Glutamatergic neuron (in vitro differentiated cells): ENCODE measurements around the gene EXOSC7. TPM values are rescaled to one million over a fixed set of nuclear protein-coding genes. Genes with fewer than 3 reads are reported as not detected.
"Not testable (repeated sequence)": the region's sequence is repeated elsewhere in the genome, so short reads cannot be mapped to it uniquely, and the experiment has no call there.

Experiments used
- DNase-seq: peaks from one replicate; pipeline ENCODE4 v3.0.0; 2022
- H3K27ac Mint-ChIP-seq: one replicate; pipeline ENCODE4 v1.8.0; 2020; ENCODE audit warnings: mild to moderate bottlenecking, mixed read lengths, inconsistent platforms; ENCODE audit not compliant: unreplicated experiment
- H3K27me3 Mint-ChIP-seq: one replicate; pipeline ENCODE4 v1.8.0; 2020; ENCODE audit warnings: mild to moderate bottlenecking, moderate library complexity, mixed read lengths, inconsistent platforms; ENCODE audit not compliant: unreplicated experiment
- H3K36me3 Mint-ChIP-seq: one replicate; pipeline ENCODE4 v1.8.0; 2020; ENCODE audit warnings: mild to moderate bottlenecking, mixed read lengths, inconsistent platforms; ENCODE audit not compliant: unreplicated experiment
- H3K4me1 Mint-ChIP-seq: one replicate; pipeline ENCODE4 v1.8.0; 2020; ENCODE audit warnings: mild to moderate bottlenecking, low read depth, mixed read lengths, inconsistent platforms; ENCODE audit not compliant: unreplicated experiment
- H3K4me3 Mint-ChIP-seq: one replicate; pipeline ENCODE4 v1.8.0; 2020; ENCODE audit warnings: mild to moderate bottlenecking, mixed read lengths, inconsistent platforms; ENCODE audit not compliant: unreplicated experiment
- H3K9me3 Mint-ChIP-seq: one replicate; pipeline ENCODE4 v1.8.0; 2020; ENCODE audit warnings: mild to moderate bottlenecking, moderate library complexity, mixed read lengths, inconsistent platforms; ENCODE audit not compliant: unreplicated experiment
- total RNA-seq: library from RNA; stranded (reverse); fragmentation: NEBNext Ultra II Directional; extraction: Animal tissue kit (Norgen Biotek cat#: 25700); gene quantifications from one replicate; pipeline ENCODE4 v1.2.1, GENCODE V29; 2021; ENCODE audit not compliant: unreplicated experiment
- TF ChIP-seq, protein P1 (sequence below): fragments of 200-600 bp; sonication (generic); IDR thresholded peaks from one replicate; pipeline ENCODE4 v1.5.0; 2021; ENCODE audit not compliant: partially characterized antibody, unreplicated experiment

Gene EXOSC7
- total RNA-seq, 1 donor from 2014 or later: 30.9 TPM

DNA sequence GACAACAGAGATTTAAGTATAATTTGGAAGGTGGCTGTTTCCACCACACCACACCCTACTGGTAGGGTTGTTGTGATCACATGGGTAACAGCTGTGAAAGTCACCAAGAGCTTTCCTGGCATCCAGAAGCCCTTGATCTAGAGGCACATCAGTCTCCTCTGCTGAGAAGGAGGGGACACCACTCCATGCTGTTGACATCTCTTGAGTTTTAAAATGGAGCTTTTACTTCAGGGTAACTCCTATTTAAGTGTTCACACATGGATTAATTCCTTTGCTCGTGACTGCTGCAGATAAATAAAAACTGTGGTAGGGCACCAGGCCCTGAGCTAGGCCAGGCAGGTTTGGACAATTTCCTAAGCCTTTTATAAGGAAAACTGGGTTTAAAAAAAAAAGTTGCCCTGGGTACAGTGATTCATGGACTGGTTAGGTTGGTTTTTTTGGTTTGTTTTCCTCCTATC, 7.5 kb downstream of the EXOSC7 start:
- Mint-ChIP-seq H3K27me3 (no peaks in the 10 kb centered on the region), H3K36me3 (peaks cover 6% of the 10 kb centered on the region), H3K4me3 (no peak overlapping the region), H3K4me1 (no peaks in the 10 kb centered on the region), H3K9me3 (no peaks in the 10 kb centered on the region), H3K27ac (no peak overlapping the region)
- TF ChIP-seq, protein P1, sequence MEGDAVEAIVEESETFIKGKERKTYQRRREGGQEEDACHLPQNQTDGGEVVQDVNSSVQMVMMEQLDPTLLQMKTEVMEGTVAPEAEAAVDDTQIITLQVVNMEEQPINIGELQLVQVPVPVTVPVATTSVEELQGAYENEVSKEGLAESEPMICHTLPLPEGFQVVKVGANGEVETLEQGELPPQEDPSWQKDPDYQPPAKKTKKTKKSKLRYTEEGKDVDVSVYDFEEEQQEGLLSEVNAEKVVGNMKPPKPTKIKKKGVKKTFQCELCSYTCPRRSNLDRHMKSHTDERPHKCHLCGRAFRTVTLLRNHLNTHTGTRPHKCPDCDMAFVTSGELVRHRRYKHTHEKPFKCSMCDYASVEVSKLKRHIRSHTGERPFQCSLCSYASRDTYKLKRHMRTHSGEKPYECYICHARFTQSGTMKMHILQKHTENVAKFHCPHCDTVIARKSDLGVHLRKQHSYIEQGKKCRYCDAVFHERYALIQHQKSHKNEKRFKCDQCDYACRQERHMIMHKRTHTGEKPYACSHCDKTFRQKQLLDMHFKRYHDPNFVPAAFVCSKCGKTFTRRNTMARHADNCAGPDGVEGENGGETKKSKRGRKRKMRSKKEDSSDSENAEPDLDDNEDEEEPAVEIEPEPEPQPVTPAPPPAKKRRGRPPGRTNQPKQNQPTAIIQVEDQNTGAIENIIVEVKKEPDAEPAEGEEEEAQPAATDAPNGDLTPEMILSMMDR: no peak
- no peak for DNase-seq

DNA sequence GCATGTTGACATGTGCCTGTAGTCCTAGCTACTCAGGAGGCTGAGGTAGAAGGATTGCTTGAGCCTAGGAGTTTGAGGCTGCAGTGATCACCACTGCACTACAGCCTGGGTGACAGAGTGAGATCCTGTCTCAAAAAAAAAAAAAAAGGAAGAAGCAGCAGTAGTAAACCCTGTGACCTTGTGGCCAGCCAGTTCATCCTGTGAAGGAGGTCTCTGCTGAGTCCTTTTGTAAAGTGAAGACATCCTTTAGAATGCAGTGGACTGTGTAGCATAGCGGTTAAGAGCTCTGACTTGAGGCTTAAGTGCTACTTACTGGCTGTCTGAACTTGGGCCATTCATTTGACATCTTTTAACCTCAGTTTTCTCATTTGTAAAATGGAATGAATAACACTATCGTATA, 8.3 kb downstream of the EXOSC7 start:
- Mint-ChIP-seq H3K4me3 (no peak overlapping the region), H3K4me1 (no peaks in the 10 kb centered on the region), H3K27me3 (no peaks in the 10 kb centered on the region), H3K27ac (no peak overlapping the region), H3K9me3 (no peaks in the 10 kb centered on the region), H3K36me3 (peaks cover 6% of the 10 kb centered on the region)
- TF ChIP-seq, protein P1: no peak
- no peak for DNase-seq

DNA sequence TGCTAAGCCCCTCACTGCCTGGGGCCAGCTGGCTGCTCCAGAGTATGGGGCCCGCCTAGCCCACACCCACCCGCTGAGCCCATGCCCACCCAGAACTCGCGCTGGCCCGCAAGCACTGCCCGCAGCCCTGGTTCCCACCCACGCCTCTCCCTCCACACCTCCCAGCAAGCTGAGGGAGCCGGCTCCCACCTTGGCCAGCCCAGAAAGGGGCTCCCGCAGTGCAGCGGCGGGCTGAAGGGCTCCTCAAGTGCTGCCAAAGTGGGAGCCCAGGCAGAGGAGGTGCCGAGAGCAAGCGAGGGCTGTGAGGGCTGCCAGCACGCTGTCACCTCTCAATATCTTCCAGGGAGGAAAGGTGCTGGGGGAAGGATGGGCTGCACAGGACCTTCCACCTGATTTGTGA, 10.3 kb downstream of the EXOSC7 start:
- H3K4me3 Mint-ChIP-seq, DNase-seq, H3K27me3 Mint-ChIP-seq, H3K9me3 Mint-ChIP-seq, H3K27ac Mint-ChIP-seq, H3K4me1 Mint-ChIP-seq, H3K36me3 Mint-ChIP-seq: not testable (repeated sequence)

DNA sequence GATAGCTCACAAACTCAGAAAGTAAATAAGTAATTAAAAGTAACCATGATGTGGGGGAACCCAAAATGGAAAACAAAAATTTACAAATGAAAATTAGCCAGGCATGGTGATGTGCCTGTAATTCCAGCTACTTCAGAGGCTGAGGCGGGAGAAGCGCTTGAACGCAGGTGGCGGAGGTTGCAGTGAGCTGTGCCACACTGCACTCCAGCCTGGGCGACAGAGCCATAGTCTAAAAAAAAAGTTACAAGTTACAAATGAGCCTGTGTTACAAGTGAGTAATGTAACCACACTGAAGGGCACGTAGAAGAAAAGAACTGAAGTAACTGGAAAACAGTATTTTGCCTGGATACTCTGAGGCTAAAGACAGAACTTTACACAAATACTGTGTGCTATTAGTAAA, 11.3 kb downstream of the EXOSC7 start:
- no peak for DNase-seq
- Mint-ChIP-seq H3K4me1 (no peaks in the 10 kb centered on the region), H3K27ac (no peak overlapping the region), H3K27me3 (no peaks in the 10 kb centered on the region), H3K4me3 (no peak overlapping the region), H3K9me3 (no peaks in the 10 kb centered on the region), H3K36me3 (peaks cover 6% of the 10 kb centered on the region)
- TF ChIP-seq, protein P1: no peak

DNA sequence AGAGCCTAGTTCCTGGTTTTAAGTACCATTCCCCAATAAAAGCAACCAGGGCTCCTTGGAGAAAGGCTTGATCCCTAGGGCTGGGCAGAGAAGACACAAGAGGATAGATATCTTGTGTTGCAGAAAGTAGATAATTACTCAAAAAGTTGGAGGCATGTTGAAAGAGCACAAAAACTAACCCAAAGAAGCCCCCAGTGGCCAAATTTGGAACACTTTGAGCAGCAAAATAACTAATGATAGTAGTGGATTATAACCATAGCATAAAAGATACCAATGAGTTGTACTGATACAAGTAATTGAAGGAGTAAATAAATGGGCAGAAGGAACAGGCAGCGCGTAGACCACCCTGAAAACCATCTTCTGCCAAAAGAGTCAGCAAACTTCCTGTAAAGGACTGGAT, 12.0 kb downstream of the EXOSC7 start:
- peaks cover 6% of the 10 kb centered on the region for H3K36me3 Mint-ChIP-seq
- DNase-seq: no peak

More for the DNA sequence above, 12.0 kb downstream of the EXOSC7 start:
- Mint-ChIP-seq H3K9me3 (peaks cover 1% of the 10 kb centered on the region), H3K4me1 (peaks cover 3% of the 10 kb centered on the region), H3K27ac (no peak overlapping the region), H3K27me3 (no peaks in the 10 kb centered on the region), H3K4me3 (no peak overlapping the region)
- TF ChIP-seq, protein P1: peak; percentile 60
